Measurements from ENCODE around the gene HTRA3. TPM values are rescaled to one million over a fixed set of nuclear protein-coding genes. Genes with fewer than 3 reads are reported as not detected.

Gene HTRA3
- total and polyA plus RNA-seq, 2 of the 8 experiments (the other 6 are each of a cell fraction or from before 2014, with no cell fraction given): 3.2 to 5.8 TPM

DNA sequence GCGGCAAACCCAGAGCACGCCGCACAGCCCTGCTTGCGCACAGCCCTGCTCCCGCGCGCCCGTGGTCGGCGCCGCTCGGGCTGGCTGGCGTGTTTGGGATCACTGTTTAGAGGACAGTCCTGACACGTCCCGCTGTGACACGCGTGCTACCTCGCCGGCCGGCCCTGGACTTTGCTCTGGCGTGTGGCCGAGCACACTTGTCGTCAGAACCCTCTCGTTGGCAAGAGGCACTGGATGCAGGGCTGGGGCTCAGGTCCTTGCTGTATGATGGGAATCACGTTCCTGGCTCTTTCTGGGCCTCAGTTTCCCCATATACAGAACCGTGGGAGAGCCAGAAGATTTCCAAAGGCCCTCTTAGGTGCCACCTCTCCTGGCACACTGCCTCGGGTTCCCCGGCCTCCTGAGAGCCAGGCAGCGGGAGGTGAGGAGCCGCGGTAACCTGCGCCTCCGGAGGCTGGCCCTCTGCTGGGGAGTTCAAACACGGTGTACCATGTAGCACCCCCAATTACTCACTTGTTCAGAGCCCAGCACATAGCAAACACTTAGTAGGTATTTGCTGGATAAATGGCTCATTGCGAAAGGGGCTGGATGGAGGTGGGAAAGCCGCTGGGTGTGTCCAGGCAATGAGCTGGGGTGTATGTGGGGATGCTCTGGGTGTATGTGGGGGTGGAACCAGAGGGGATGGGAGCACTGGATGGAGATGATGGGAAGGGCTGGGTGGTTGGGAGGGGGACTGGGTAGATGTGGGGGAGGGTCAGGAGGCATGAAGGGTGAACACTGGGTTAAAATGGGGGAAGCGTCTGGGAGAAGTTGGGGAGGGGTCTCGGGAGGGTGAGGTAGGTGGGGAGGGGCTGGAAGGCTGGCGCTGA lies 76.6 kb downstream of the HTRA3 start:
- no peak overlapping the region; the same call in 1 of the 2 replicates for H3K18ac ChIP-seq (ENCODE audit: extremely low read depth, low read length)
- H2BK15ac ChIP-seq (ENCODE audit: low read length): no peak overlapping the region
- no peak overlapping the region for H3K4ac ChIP-seq (replicated peaks; ENCODE audit: insufficient read length, low read depth, low read length)
- no peak overlapping the region for H3K56ac ChIP-seq (replicated peaks; ENCODE audit: insufficient read length, low read depth, low read length)
- no peak overlapping the region for H2BK20ac ChIP-seq (ENCODE audit: low read length)
- H3K36me3 ChIP-seq (ENCODE audit: control insufficient read depth in 2 of 4, insufficient read depth in 4 of 4, low read length in 3 of 4): no peaks in the 10 kb centered on the region
- no peak overlapping the region for H2AFZ ChIP-seq (ENCODE audit: low read length)
- H3K79me1 ChIP-seq (ENCODE audit: low read depth, low read length): no peaks in the 10 kb centered on the region
- no peak overlapping the region for H3K14ac ChIP-seq (ENCODE audit: insufficient read length)
- H3K23me2 ChIP-seq (ENCODE audit: low read depth, low read length): peaks cover 1% of the 10 kb centered on the region; the same call in 1 of the 2 replicates
- WGBS, 2 experiments (ENCODE audit: extremely low coverage in 1 of 2, insufficient coverage in 1 of 2, insufficient read length in 1 of 2, insufficient replicate concordance in 2 of 2, low coverage in 1 of 2, low lambda C conversion rate in 2 of 2, missing lambda C conversion rate in 1 of 2): 94% methylated on average over 35 of the region's 39 CpGs; no CpG with 5 or more reads in 1 of the 2 experiments
- peaks cover 0 to 5% (median 5%) of the 10 kb centered on the region in 4 experiments; a peak in 4 of 7 replicates for H3K4me1 ChIP-seq (replicated peaks in 1 of 4; ENCODE audit: control insufficient read depth in 3 of 4, insufficient read depth in 4 of 4, low read length in 3 of 4)
- no peak overlapping the region for H2BK120ac ChIP-seq (replicated peaks; ENCODE audit: low read depth, low read length)
- H4K8ac ChIP-seq (ENCODE audit: extremely low read depth, insufficient read depth, low read length): peak overlapping the region; percentile 71; the same call in 1 of the 2 replicates
- no peak overlapping the region for H2AK5ac ChIP-seq (ENCODE audit: low read depth, low read length)
- H3K27ac ChIP-seq (ENCODE audit: low read depth, low read length): no peak overlapping the region
- no peak overlapping the region for H3K9ac ChIP-seq (replicated peaks in 1 of 4; ENCODE audit: extremely low read depth in 1 of 4, low read depth in 3 of 4, low read length in 3 of 4)
- H3K4me3 ChIP-seq (ENCODE audit: extremely low read depth in 1 of 4, insufficient read depth in 2 of 4, low read depth in 3 of 4, low read length in 4 of 4): no peak overlapping the region
- H3K23ac ChIP-seq (ENCODE audit: insufficient read length): no peak overlapping the region
- H4K5ac ChIP-seq (ENCODE audit: insufficient read length, low read depth, low read length): no peak overlapping the region
- DNase-seq (ENCODE audit: low read depth in 1 of 2, low spot score in 2 of 2) (no peak), FAIRE-seq (no peak)
- ChIA-PET POLR2A (ENCODE audit: partially characterized antibody) (no interaction called here), CTCF (ENCODE audit: partially characterized antibody) (interaction anchor here (0.7 to 1.2 kb wide), 3 partner anchors 26 to 57 kb away, joined by 3 to 4 read pairs (median 3); no protein-coding TSS in a partner anchor)
- no peak overlapping the region for H3K4me2 ChIP-seq (ENCODE audit: insufficient read depth in 1 of 2, low read depth in 2 of 2, low read length in 2 of 2)
- H4K20me1 ChIP-seq (replicated peaks in 1 of 2; ENCODE audit: control insufficient read depth in 1 of 2, insufficient read depth in 2 of 2, low read length in 2 of 2): no peaks in the 10 kb centered on the region
- H2BK12ac ChIP-seq (ENCODE audit: low read depth, low read length): no peak overlapping the region
- no peaks in the 10 kb centered on the region for H3K79me2 ChIP-seq (ENCODE audit: control insufficient read depth in 1 of 2, insufficient read depth in 2 of 2, low read length in 2 of 2)
- H2BK5ac ChIP-seq (ENCODE audit: low read depth, low read length): no peak overlapping the region
- no peak overlapping the region for H4K91ac ChIP-seq (replicated peaks; ENCODE audit: insufficient read length, low read length)
- no peaks in the 10 kb centered on the region for H3K9me3 ChIP-seq (ENCODE audit: insufficient read depth in 2 of 2, low read depth in 1 of 2, low read length in 1 of 2)
- no peaks in the 10 kb centered on the region for H3K27me3 ChIP-seq (replicated peaks in 1 of 4; ENCODE audit: control insufficient read depth in 3 of 4, extremely low read depth in 1 of 4, insufficient read depth in 3 of 4, low read length in 3 of 4)
- no peak for TF ChIP-seq MAFK (IDR thresholded peaks at IDR 0.05; ENCODE audit: low read depth, low read length)
- no peak for TF ChIP-seq TCF12 (IDR thresholded peaks at IDR 0.05; ENCODE audit: low read depth, low read length)
- no peak for TF ChIP-seq BACH1 (IDR thresholded peaks at IDR 0.05; ENCODE audit: low read length)
- no peak for TF ChIP-seq JUN (IDR thresholded peaks at IDR 0.05; ENCODE audit: low read depth, low read length)
- no peak for TF ChIP-seq NRF1 (IDR thresholded peaks at IDR 0.05; ENCODE audit: low read depth, low read length)
- no peak for TF ChIP-seq RAD21 (IDR thresholded peaks at IDR 0.05 in 1 of 2, conservative IDR thresholded peaks at IDR 0.05 in 1 of 2; ENCODE audit: low read depth in 2 of 2, low read length in 2 of 2)
- TF ChIP-seq KDM4A (IDR thresholded peaks at IDR 0.05; ENCODE audit: low read depth, low read length, severe bottlenecking): no peak
- TF ChIP-seq CREB1 (IDR thresholded peaks at IDR 0.05): no peak
- TF ChIP-seq SRF (IDR thresholded peaks at IDR 0.05; ENCODE audit: low read depth, low read length): no peak
- TF ChIP-seq E2F6 (IDR thresholded peaks at IDR 0.05): no peak
- no peak for TF ChIP-seq SP4 (IDR thresholded peaks at IDR 0.05; ENCODE audit: low read length)

Data from H1 (cell line).